HEK293 (cell line): ENCODE data around the gene KIAA0513.

Experiments
- GLIS1 ChIP-seq: fragments of 450-650 bp; formaldehyde crosslinking; IDR thresholded peaks from 2 replicates; pipeline ENCODE4 v1.5.1; 2016; ENCODE audit warnings: missing biosample characterization, missing genetic modification characterization
- HOXD13 ChIP-seq: sonication (generic); formaldehyde crosslinking; IDR thresholded peaks from 2 replicates; pipeline ENCODE4 v1.8.0; 2022; ENCODE audit warnings: missing genetic modification reagents, borderline replicate concordance
- KLF10 ChIP-seq: fragments of 450-650 bp; IDR thresholded peaks from 2 replicates; pipeline ENCODE4 v1.5.1; 2018; ENCODE audit warnings: missing biosample characterization, mild to moderate bottlenecking, missing genetic modification characterization
- OSR2 ChIP-seq: fragments of 450-650 bp; formaldehyde crosslinking; IDR thresholded peaks from 2 replicates; pipeline ENCODE4 v1.5.1; 2016; ENCODE audit warnings: missing biosample characterization, missing genetic modification characterization
- PBX3 ChIP-seq: sonication (generic); formaldehyde crosslinking; IDR thresholded peaks from 2 replicates; pipeline ENCODE4 v1.8.1; 2022; ENCODE audit warnings: mild to moderate bottlenecking, moderate library complexity, missing genetic modification reagents
- RBAK ChIP-seq: fragments of 450-650 bp; formaldehyde crosslinking; IDR thresholded peaks from 2 replicates; pipeline ENCODE4 v1.5.1; 2016; ENCODE audit warnings: missing biosample characterization, missing genetic modification characterization
- SALL2 ChIP-seq: fragments of 450-650 bp; formaldehyde crosslinking; IDR thresholded peaks from 2 replicates; pipeline ENCODE4 v1.5.0; 2017; ENCODE audit warnings: missing biosample characterization, mild to moderate bottlenecking, missing genetic modification characterization, borderline replicate concordance
- SCRT1 ChIP-seq: fragments of 450-650 bp; formaldehyde crosslinking; IDR thresholded peaks from 2 replicates; pipeline ENCODE4 v1.5.1; 2016; ENCODE audit warnings: missing biosample characterization, missing genetic modification characterization, borderline replicate concordance
- SP2 ChIP-seq: fragments of 450-650 bp; formaldehyde crosslinking; IDR thresholded peaks from 2 replicates; pipeline ENCODE4 v1.5.1; 2016; ENCODE audit warnings: missing biosample characterization, missing genetic modification characterization
- SP3 ChIP-seq: fragments of 450-650 bp; formaldehyde crosslinking; IDR thresholded peaks from 2 replicates; pipeline ENCODE4 v1.5.1; 2016; ENCODE audit warnings: missing biosample characterization, missing genetic modification characterization
- TRIM28 ChIP-seq: IDR thresholded peaks from 2 replicates; pipeline ENCODE4 v1.6.1; 2011; ENCODE audit warnings: low read length, control low read depth, borderline replicate concordance
- WT1 ChIP-seq: fragments of 450-650 bp; formaldehyde crosslinking; IDR thresholded peaks from 2 replicates; pipeline ENCODE4 v1.5.1; 2016; ENCODE audit warnings: missing biosample characterization, missing genetic modification characterization
- ZBTB44 ChIP-seq: fragments of 450-650 bp; IDR thresholded peaks from 2 replicates; pipeline ENCODE4 v1.5.1; 2018; ENCODE audit warnings: missing biosample characterization, mild to moderate bottlenecking, missing genetic modification characterization
- ZBTB7A ChIP-seq: fragments of 450-650 bp; formaldehyde crosslinking; IDR thresholded peaks from 2 replicates; pipeline ENCODE4 v1.5.1; 2016; ENCODE audit warnings: low read depth, missing biosample characterization, missing genetic modification characterization
- ZEB2 ChIP-seq: fragments of 450-650 bp; formaldehyde crosslinking; IDR thresholded peaks from 2 replicates; pipeline ENCODE4 v1.5.1; 2016; ENCODE audit warnings: missing biosample characterization, missing genetic modification characterization
- ZFHX2 ChIP-seq: fragments of 450-650 bp; formaldehyde crosslinking; conservative IDR thresholded peaks from 2 replicates; pipeline ENCODE4 v1.5.1; 2016; ENCODE audit warnings: missing biosample characterization, missing genetic modification characterization
- ZNF112 ChIP-seq: fragments of 450-650 bp; formaldehyde crosslinking; IDR thresholded peaks from 2 replicates; pipeline ENCODE4 v1.5.0; 2017; ENCODE audit warnings: missing biosample characterization, missing genetic modification characterization
- ZNF175 ChIP-seq: fragments of 450-650 bp; formaldehyde crosslinking; IDR thresholded peaks from 2 replicates; pipeline ENCODE4 v1.5.1; 2016; ENCODE audit warnings: missing biosample characterization, missing genetic modification characterization
- ZNF274 ChIP-seq, 2 experiments: fragments of 200-500 bp in 1 of 2; fragments of 450-650 bp in 1 of 2; sonication (Bioruptor generic) in 1 of 2; formaldehyde crosslinking in 1 of 2; IDR thresholded peaks; 2 replicates each; pipeline versions ENCODE4 v1.5.1 to v1.6.1; 2014 to 2016; ENCODE audit warnings: borderline replicate concordance in 1 of 2, inconsistent platforms in 1 of 2, low read length in 1 of 2, missing biosample characterization in 1 of 2, missing genetic modification characterization in 1 of 2
- ZNF280C ChIP-seq: fragments of 450-650 bp; formaldehyde crosslinking; IDR thresholded peaks from 2 replicates; pipeline ENCODE4 v1.5.1; 2016; ENCODE audit warnings: missing biosample characterization, missing genetic modification characterization
- ZNF324 ChIP-seq: fragments of 450-650 bp; formaldehyde crosslinking; IDR thresholded peaks from 2 replicates; pipeline ENCODE4 v1.5.1; 2016; ENCODE audit warnings: missing biosample characterization, missing genetic modification characterization
- ZNF362 ChIP-seq: fragments of 450-650 bp; formaldehyde crosslinking; IDR thresholded peaks from 2 replicates; pipeline ENCODE4 v1.5.1; 2016; ENCODE audit warnings: missing biosample characterization, missing genetic modification characterization
- ZNF366 ChIP-seq: fragments of 450-650 bp; formaldehyde crosslinking; conservative IDR thresholded peaks from 2 replicates; pipeline ENCODE4 v1.5.1; 2016; ENCODE audit warnings: missing biosample characterization, missing genetic modification characterization
- ZNF391 ChIP-seq: fragments of 450-650 bp; formaldehyde crosslinking; IDR thresholded peaks from 2 replicates; pipeline ENCODE4 v1.5.1; 2016; ENCODE audit warnings: low read depth, missing biosample characterization, missing genetic modification characterization, borderline replicate concordance
- ZNF404 ChIP-seq: fragments of 450-650 bp; formaldehyde crosslinking; IDR thresholded peaks from 2 replicates; pipeline ENCODE4 v1.5.1; 2017; ENCODE audit warnings: missing biosample characterization, missing genetic modification characterization
- ZNF513 ChIP-seq: fragments of 450-650 bp; IDR thresholded peaks from 2 replicates; pipeline ENCODE4 v1.5.1; 2018; ENCODE audit warnings: missing biosample characterization, missing genetic modification characterization
- ZNF561 ChIP-seq: fragments of 450-650 bp; IDR thresholded peaks from 2 replicates; pipeline ENCODE4 v1.5.1; 2018; ENCODE audit warnings: missing biosample characterization, missing genetic modification characterization, borderline replicate concordance
- ZNF658 ChIP-seq: fragments of 450-650 bp; formaldehyde crosslinking; IDR thresholded peaks from 2 replicates; pipeline ENCODE4; 2016; ENCODE audit warnings: missing biosample characterization, missing genetic modification characterization
- ZNF664 ChIP-seq: fragments of 450-650 bp; formaldehyde crosslinking; IDR thresholded peaks from 2 replicates; pipeline ENCODE4 v1.5.1; 2016; ENCODE audit warnings: missing biosample characterization, missing genetic modification characterization
- ZNF707 ChIP-seq: fragments of 450-650 bp; formaldehyde crosslinking; IDR thresholded peaks from 2 replicates; pipeline ENCODE4 v1.5.1; 2016; ENCODE audit warnings: missing biosample characterization, missing genetic modification characterization
- ZNF777 ChIP-seq: fragments of 450-650 bp; formaldehyde crosslinking; IDR thresholded peaks from 2 replicates; pipeline ENCODE4 v1.5.1; 2017; ENCODE audit warnings: missing biosample characterization, missing genetic modification characterization, borderline replicate concordance
- ZNF791 ChIP-seq: fragments of 450-650 bp; formaldehyde crosslinking; IDR thresholded peaks from 2 replicates; pipeline ENCODE4 v1.5.1; 2016; ENCODE audit warnings: missing biosample characterization, missing genetic modification characterization
- ZNF792 ChIP-seq: fragments of 450-650 bp; formaldehyde crosslinking; IDR thresholded peaks from 2 replicates; pipeline ENCODE4 v1.5.1; 2016; ENCODE audit warnings: missing biosample characterization, missing genetic modification characterization
- ZSCAN4 ChIP-seq: fragments of 450-650 bp; formaldehyde crosslinking; IDR thresholded peaks from 2 replicates; pipeline ENCODE4 v1.5.1; 2017; ENCODE audit warnings: missing biosample characterization, missing genetic modification characterization

The KIAA0513 gene

GRCh38 chr16:85029408-85029784 lies 1.8 kb downstream of the KIAA0513 start (continued):
- no peak for TF ChIP-seq SALL2
- no peak for TF ChIP-seq ZNF777 (tag by site-specific recombination)
- TF ChIP-seq ZNF175: no peak
- TF ChIP-seq ZNF792 (tag by site-specific recombination): no peak
- no peak for TF ChIP-seq ZNF112
- TF ChIP-seq ZBTB44: no peak; the same call in 1 of the 2 replicates
- no peak for TF ChIP-seq SP3 (tag by site-specific recombination)
- TF ChIP-seq ZNF404: no peak
- TF ChIP-seq WT1 (tag by site-specific recombination): peak; percentile 67
- no peak for TF ChIP-seq ZNF391 (tag by site-specific recombination)
- peak; percentile 41; the same call in 1 of the 2 replicates for TF ChIP-seq SP2
- no peak for TF ChIP-seq TRIM28
- TF ChIP-seq ZNF362 (tag by site-specific recombination): peak; percentile 33; the same call in 1 of the 2 replicates
- no peak for TF ChIP-seq GLIS1
- TF ChIP-seq ZNF513 (tag by site-specific recombination): no peak
- no peak for TF ChIP-seq PBX3 (CRISPR knock-in tag)
- TF ChIP-seq HOXD13: no peak
- TF ChIP-seq ZNF561 (tag by site-specific recombination): peak; percentile 31; the same call in 1 of the 2 replicates
- TF ChIP-seq ZNF791: no peak
- no peak for TF ChIP-seq ZEB2
- TF ChIP-seq ZNF324 (tag by site-specific recombination): no peak
- no peak for TF ChIP-seq ZNF658
- no peak for TF ChIP-seq RBAK (tag by site-specific recombination)
- no peak for TF ChIP-seq ZSCAN4
- TF ChIP-seq OSR2: no peak
- peak; percentile 25; the same call in 1 of the 2 replicates for TF ChIP-seq ZFHX2 (tag by site-specific recombination)
- TF ChIP-seq ZNF707 (tag by site-specific recombination): no peak
- 0 out of 2 replicates have a peak, but pooled peaks have one; percentile 34 for TF ChIP-seq ZNF366 (tag by site-specific recombination)
- no peak for TF ChIP-seq ZNF664 (tag by site-specific recombination)
- no peak for TF ChIP-seq ZBTB7A (tag by site-specific recombination)
- no peak for TF ChIP-seq ZNF280C (tag by site-specific recombination)
- TF ChIP-seq ZNF274 (IDR thresholded peaks at IDR 0.05; ENCODE audit: low read length): no peak
- TF ChIP-seq ZNF274 (tag by site-specific recombination; IDR thresholded peaks at IDR 0.05; ENCODE audit: borderline replicate concordance): no peak
- 0 out of 2 replicates have a peak, but pooled peaks have one; percentile 32 for TF ChIP-seq KLF10 (tag by site-specific recombination)
- no peak for TF ChIP-seq SCRT1 (tag by site-specific recombination)
